Inferior parietal cortex (tissue), 1 donor: ENCODE measurements around the gene RCAN3.

ENCODE experiments used
- DNase-seq: peaks from one replicate; pipeline ENCODE4 v3.0.0-alpha.2; 2016; ENCODE audit errors: extremely low spot score

RCAN3 gene

GRCh38 chr1:24578846-24579245 lies 76.2 kb downstream of the RCAN3 start:
- no peak for DNase-seq

- DNase-seq, result no peak
These were observed 78.1 kb downstream of the RCAN3 start for GRCh38 chr1:24580756-24581155.

- DNase-seq, result no peak
These were observed 81.6 kb downstream of the RCAN3 start for GRCh38 chr1:24584171-24584647.

DNA sequence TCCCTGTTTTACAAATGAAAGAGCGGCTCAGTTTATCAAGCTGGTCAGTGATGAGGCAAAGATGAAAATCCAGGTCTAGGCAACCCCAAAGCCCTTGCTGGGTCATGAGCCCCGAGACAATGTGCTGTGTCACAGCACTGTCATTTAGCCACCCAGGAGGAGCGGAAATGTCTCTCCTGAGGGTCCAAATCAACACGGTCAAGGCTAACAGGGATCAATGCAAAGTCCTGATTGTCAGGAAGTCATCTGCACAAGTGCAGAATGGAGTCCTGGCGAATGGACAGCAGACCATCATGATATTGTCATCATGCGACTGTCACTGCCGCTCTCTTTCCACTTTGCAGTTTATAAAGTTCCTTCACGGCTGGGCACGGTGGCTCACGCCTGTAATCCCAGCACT lies 83.5 kb downstream of the RCAN3 start:
- no peak for DNase-seq

GRCh38 chr1:24586970-24587820 lies 84.6 kb downstream of the RCAN3 start:
- peak; percentile 64 for DNase-seq

DNA sequence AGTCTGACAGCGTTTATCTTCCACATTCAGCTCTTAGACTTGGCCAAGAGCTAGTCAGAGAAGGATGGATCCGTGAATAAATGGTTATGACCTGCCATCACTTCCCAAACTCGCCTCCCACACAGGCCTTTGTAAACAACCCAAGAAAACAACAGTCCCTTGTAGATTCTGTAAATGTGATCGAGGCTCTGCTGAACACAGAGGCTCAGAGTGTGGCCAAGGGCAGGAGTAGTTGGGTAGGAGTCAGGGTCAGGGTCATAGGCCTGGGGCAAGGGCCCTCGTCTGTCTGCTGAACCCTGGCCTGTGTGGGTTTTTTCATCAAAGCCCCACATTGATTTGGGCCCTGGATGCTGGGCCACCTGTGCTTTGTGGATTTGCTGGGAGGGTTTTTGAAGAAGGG lies 85.9 kb downstream of the RCAN3 start:
- DNase-seq, result no peak

DNA sequence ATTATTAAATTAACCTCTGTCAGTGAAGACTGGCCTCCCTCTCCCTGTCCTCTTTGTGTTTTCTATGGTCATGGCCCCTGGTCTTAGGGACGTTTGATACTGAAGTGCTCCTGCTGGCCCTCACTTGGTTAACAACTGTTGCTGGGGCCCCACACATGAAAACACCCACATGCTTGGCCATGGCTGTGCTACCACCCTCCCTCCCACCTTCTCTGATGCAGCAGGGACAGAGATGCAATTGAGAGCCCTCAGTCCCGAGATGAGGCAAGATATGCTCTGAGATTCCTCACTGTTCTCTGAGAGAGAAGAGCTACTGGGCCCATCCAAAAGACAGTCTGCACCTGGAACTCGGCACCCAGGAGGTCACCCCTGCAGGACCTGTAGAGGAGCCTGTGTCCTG lies 86.6 kb downstream of the RCAN3 start:
- no peak for DNase-seq
